ENCODE measurements around the gene ACOX2.

Gene ACOX2

DNA sequence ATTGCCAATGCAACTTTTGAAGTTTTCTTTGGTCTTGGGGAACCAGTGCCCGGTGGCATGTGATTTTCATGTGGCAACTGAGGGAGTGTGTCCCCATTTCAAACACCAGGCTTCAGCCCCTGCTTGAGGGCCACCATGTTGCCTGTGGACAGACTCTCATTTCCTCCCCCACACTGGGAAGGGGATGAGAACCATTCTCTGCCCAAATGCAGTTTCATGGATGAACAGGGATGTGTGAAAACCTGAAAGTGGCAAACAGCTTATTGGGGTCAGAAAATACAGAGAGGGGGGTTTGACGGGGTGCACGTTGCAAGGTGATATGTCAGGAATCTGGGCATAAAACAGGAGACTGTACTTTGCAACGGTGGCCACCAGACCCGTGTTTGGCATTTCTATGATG is 33.9 kb upstream of the ACOX2 start (continued):
- TF ChIP-seq ISL1 (CRISPR knock-in tag; IDR thresholded peaks at IDR 0.05) (no peak), ZC3H10 (CRISPR knock-in tag; IDR thresholded peaks at IDR 0.05) (no peak), ZNF70 (CRISPR knock-in tag; IDR thresholded peaks at IDR 0.05) (no peak), RARB (CRISPR knock-in tag; IDR thresholded peaks at IDR 0.05) (no peak)

DNA sequence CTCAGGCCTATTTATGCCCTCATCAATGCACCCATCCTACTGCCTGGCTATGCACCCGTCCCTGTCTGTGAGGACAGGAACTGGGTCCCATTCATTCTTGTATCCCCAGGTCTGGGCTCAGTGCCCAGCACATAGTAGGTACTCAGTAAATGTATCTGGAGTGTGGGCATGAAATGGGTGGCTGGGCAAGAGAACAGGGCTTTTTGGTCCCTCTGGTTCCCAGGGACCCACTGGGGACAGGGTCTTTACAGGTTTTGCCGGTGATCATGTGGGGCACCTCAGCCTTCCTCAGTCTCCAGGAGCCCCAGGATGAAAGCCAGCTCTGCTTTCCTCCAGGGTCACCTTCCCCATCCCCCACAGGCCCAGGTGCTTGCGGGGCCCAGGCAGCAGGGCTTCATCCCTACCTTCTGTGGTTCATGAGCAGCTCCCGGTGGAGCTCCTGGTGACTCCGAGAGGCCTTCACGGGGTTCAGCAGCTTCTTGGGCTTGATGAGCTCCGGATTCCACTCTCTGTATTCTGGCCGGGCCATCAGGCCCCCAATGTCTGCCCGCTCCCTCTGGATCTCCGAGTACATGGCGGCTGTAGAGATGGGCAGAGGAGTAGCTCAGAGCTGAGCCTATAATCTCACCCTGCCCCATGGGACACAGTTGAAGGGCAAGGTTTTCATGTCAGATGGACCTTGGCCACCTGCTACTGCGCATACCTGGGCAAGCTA is 32.5 kb upstream of the ACOX2 start:
- no peak for ATAC-seq
- TF ChIP-seq, protein P1, sequence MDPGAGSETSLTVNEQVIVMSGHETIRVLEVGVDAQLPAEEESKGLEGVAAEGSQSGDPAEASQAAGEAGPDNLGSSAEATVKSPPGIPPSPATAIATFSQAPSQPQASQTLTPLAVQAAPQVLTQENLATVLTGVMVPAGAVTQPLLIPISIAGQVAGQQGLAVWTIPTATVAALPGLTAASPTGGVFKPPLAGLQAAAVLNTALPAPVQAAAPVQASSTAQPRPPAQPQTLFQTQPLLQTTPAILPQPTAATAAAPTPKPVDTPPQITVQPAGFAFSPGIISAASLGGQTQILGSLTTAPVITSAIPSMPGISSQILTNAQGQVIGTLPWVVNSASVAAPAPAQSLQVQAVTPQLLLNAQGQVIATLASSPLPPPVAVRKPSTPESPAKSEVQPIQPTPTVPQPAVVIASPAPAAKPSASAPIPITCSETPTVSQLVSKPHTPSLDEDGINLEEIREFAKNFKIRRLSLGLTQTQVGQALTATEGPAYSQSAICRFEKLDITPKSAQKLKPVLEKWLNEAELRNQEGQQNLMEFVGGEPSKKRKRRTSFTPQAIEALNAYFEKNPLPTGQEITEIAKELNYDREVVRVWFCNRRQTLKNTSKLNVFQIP (CRISPR knock-in tag; IDR thresholded peaks at IDR 0.05; ENCODE audit: borderline replicate concordance, low read depth): no peak
- TF ChIP-seq ZNF70 (CRISPR knock-in tag; IDR thresholded peaks at IDR 0.05): no peak
- no peak for TF ChIP-seq ZFP3 (CRISPR knock-in tag; IDR thresholded peaks at IDR 0.05)
- TF ChIP-seq RARB (CRISPR knock-in tag; IDR thresholded peaks at IDR 0.05): no peak
- TF ChIP-seq GLIS3 (CRISPR knock-in tag; IDR thresholded peaks at IDR 0.05): no peak
- no peak for TF ChIP-seq ZFP30 (CRISPR knock-in tag; IDR thresholded peaks at IDR 0.05)
- TF ChIP-seq BACH2 (CRISPR knock-in tag; IDR thresholded peaks at IDR 0.05; ENCODE audit: borderline replicate concordance): no peak
- no peak for TF ChIP-seq ESRRG (CRISPR knock-in tag; IDR thresholded peaks at IDR 0.05)
- no peak for TF ChIP-seq PPARA (CRISPR knock-in tag; IDR thresholded peaks at IDR 0.05; ENCODE audit: borderline replicate concordance)

DNA sequence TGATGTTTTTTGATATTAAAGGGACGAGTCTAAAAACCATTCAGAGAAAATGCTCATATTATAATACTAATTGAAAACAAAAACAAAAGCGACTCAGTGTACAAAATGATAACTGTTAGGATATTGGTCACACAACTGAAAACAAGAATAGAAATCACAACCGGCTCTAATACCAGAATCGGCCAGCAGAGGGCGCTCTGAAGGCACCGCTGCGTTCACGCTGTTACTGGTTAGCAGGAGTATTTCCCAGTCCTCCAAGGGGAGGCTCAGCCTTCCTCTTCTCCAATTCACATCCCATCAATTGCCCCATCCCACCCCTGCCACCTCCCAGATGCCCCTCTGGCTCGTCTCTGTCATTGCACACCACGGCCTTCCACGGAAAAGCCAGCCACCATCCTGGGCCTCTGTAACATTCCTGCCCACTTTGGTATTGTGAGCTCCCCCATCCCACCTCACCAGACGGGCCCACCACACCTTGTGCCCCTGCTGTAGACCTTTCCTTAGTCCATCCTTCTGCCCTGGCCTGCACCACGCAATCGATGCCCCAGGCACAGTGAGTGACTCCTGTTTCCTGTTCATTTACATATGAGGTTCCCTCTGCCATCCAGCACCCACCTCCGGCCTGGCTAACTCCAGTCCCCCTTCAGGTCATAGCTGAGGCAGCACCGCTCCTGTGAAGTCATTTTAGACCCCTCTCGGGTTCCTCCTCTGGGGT is 31.7 kb upstream of the ACOX2 start:
- ATAC-seq: peak; percentile 79

DNA sequence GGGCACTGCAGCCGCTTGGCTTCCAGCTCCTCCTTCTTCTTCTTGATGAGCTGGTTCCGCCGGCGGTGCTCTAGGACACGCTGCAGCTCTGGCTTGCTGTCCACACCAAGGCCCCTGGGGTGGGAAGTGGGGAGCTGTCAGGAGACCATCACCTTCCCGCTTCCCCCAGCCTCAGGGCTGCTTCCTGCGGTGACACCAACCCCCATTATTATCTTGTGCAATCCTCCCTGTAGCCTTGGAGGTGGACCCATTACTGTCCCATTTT is 30.2 kb upstream of the ACOX2 start:
- ATAC-seq: no peak
- TF ChIP-seq ISL1 (CRISPR knock-in tag; IDR thresholded peaks at IDR 0.05): no peak
- TF ChIP-seq TOX (CRISPR knock-in tag; IDR thresholded peaks at IDR 0.05; ENCODE audit: borderline replicate concordance): no peak
- no peak for TF ChIP-seq ESRRG (CRISPR knock-in tag; IDR thresholded peaks at IDR 0.05)
- TF ChIP-seq ZC3H10 (CRISPR knock-in tag; IDR thresholded peaks at IDR 0.05): no peak
- no peak for TF ChIP-seq BACH2 (CRISPR knock-in tag; IDR thresholded peaks at IDR 0.05; ENCODE audit: borderline replicate concordance)
- TF ChIP-seq ZFP3 (CRISPR knock-in tag; IDR thresholded peaks at IDR 0.05): no peak
- no peak for TF ChIP-seq RARB (CRISPR knock-in tag; IDR thresholded peaks at IDR 0.05)
- TF ChIP-seq CSDC2 (CRISPR knock-in tag; IDR thresholded peaks at IDR 0.05): no peak
- TF ChIP-seq, protein P1 (CRISPR knock-in tag; IDR thresholded peaks at IDR 0.05; ENCODE audit: borderline replicate concordance, low read depth): no peak
- TF ChIP-seq ZFP30 (CRISPR knock-in tag; IDR thresholded peaks at IDR 0.05): no peak
- no peak for TF ChIP-seq ZNF8 (CRISPR knock-in tag; IDR thresholded peaks at IDR 0.05)
- TF ChIP-seq, protein P2, sequence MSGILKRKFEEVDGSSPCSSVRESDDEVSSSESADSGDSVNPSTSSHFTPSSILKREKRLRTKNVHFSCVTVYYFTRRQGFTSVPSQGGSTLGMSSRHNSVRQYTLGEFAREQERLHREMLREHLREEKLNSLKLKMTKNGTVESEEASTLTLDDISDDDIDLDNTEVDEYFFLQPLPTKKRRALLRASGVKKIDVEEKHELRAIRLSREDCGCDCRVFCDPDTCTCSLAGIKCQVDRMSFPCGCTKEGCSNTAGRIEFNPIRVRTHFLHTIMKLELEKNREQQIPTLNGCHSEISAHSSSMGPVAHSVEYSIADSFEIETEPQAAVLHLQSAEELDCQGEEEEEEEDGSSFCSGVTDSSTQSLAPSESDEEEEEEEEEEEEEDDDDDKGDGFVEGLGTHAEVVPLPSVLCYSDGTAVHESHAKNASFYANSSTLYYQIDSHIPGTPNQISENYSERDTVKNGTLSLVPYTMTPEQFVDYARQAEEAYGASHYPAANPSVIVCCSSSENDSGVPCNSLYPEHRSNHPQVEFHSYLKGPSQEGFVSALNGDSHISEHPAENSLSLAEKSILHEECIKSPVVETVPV (CRISPR knock-in tag; IDR thresholded peaks at IDR 0.05): no peak
- TF ChIP-seq ZNF565 (CRISPR knock-in tag; conservative IDR thresholded peaks at IDR 0.05; ENCODE audit: low read depth): no peak
- TF ChIP-seq GLIS3 (CRISPR knock-in tag; IDR thresholded peaks at IDR 0.05): no peak

More for the DNA sequence above, 31.7 kb upstream of the ACOX2 start:
- TF ChIP-seq ISL1 (CRISPR knock-in tag; IDR thresholded peaks at IDR 0.05): no peak
- TF ChIP-seq ESRRG (CRISPR knock-in tag; IDR thresholded peaks at IDR 0.05): no peak
- TF ChIP-seq CSDC2 (CRISPR knock-in tag; IDR thresholded peaks at IDR 0.05): no peak
- TF ChIP-seq, protein P2 (CRISPR knock-in tag; IDR thresholded peaks at IDR 0.05): no peak
- TF ChIP-seq BACH2 (CRISPR knock-in tag; IDR thresholded peaks at IDR 0.05; ENCODE audit: borderline replicate concordance): no peak
- no peak for TF ChIP-seq GLIS3 (CRISPR knock-in tag; IDR thresholded peaks at IDR 0.05)
- TF ChIP-seq, protein P1 (CRISPR knock-in tag; IDR thresholded peaks at IDR 0.05; ENCODE audit: borderline replicate concordance, low read depth): no peak
- TF ChIP-seq, protein P3, sequence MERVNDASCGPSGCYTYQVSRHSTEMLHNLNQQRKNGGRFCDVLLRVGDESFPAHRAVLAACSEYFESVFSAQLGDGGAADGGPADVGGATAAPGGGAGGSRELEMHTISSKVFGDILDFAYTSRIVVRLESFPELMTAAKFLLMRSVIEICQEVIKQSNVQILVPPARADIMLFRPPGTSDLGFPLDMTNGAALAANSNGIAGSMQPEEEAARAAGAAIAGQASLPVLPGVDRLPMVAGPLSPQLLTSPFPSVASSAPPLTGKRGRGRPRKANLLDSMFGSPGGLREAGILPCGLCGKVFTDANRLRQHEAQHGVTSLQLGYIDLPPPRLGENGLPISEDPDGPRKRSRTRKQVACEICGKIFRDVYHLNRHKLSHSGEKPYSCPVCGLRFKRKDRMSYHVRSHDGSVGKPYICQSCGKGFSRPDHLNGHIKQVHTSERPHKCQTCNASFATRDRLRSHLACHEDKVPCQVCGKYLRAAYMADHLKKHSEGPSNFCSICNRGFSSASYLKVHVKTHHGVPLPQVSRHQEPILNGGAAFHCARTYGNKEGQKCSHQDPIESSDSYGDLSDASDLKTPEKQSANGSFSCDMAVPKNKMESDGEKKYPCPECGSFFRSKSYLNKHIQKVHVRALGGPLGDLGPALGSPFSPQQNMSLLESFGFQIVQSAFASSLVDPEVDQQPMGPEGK (CRISPR knock-in tag; IDR thresholded peaks at IDR 0.05; ENCODE audit: borderline replicate concordance): no peak
- TF ChIP-seq TCF4 (CRISPR knock-in tag; IDR thresholded peaks at IDR 0.05; ENCODE audit: borderline replicate concordance): no peak
- TF ChIP-seq RARB (CRISPR knock-in tag; IDR thresholded peaks at IDR 0.05): no peak

All from SK-N-SH treated with all-trans-retinoic acid at 6 μM for 48 hours (cell line).